GM21576 (cell line): ENCODE measurements around the gene MMD2.

ENCODE experiments used
- ATAC-seq: cut with Tn5 transposase; IDR thresholded peaks from one replicate; pipeline ENCODE4 v1.9.1; 2021; ENCODE audit warnings: mild to moderate bottlenecking, moderate library complexity; ENCODE audit not compliant: unreplicated experiment

The MMD2 gene

GRCh38 chr7:4959893-4960292, 906 bp upstream of the MMD2 start:
- no peak for ATAC-seq

- no peak for ATAC-seq
Measured at GRCh38 chr7:4959306-4959705, 319 bp upstream of the MMD2 start.

GRCh38 chr7:4957847-4958476, 1.0 kb downstream of the MMD2 start:
- no peak for ATAC-seq

GRCh38 chr7:4951903-4952636, 6.9 kb downstream of the MMD2 start:
- ATAC-seq = peak; percentile 60

- ATAC-seq = no peak
Measured at GRCh38 chr7:4951304-4951703, 7.7 kb downstream of the MMD2 start.

- ATAC-seq = no peak
Measured at GRCh38 chr7:4948402-4948801, 10.6 kb downstream of the MMD2 start.

GRCh38 chr7:4945949-4946348, 13.0 kb downstream of the MMD2 start:
- no peak for ATAC-seq

- no peak for ATAC-seq
Measured at GRCh38 chr7:4944939-4945338, 14.0 kb downstream of the MMD2 start.

GRCh38 chr7:4943297-4943696, 15.7 kb downstream of the MMD2 start:
- ATAC-seq = no peak

GRCh38 chr7:4939971-4940728, 18.8 kb downstream of the MMD2 start:
- ATAC-seq = no peak

GRCh38 chr7:4937411-4937810, 21.6 kb downstream of the MMD2 start:
- no peak for ATAC-seq

GRCh38 chr7:4934419-4935025, 24.5 kb downstream of the MMD2 start:
- no peak for ATAC-seq

- ATAC-seq = no peak
Measured at GRCh38 chr7:4931943-4932342, 27.0 kb downstream of the MMD2 start.

- no peak for ATAC-seq
Measured at GRCh38 chr7:4929005-4929404, 30.0 kb downstream of the MMD2 start.

- ATAC-seq = no peak
Measured at GRCh38 chr7:4928445-4928844, 30.5 kb downstream of the MMD2 start.

GRCh38 chr7:4919969-4920766, 38.8 kb downstream of the MMD2 start:
- no peak for ATAC-seq

GRCh38 chr7:4916113-4916512, 42.9 kb downstream of the MMD2 start:
- ATAC-seq = no peak

- no peak for ATAC-seq
Measured at GRCh38 chr7:4911111-4911828, 47.7 kb downstream of the MMD2 start.

- ATAC-seq = no peak
Measured at GRCh38 chr7:4906682-4907081, 52.3 kb downstream of the MMD2 start.

GRCh38 chr7:4905171-4905570, 53.8 kb downstream of the MMD2 start:
- ATAC-seq = no peak
